Peyer's patch (tissue), 4 donors: ENCODE measurements around the gene MAN1C1.

ENCODE experiments used
- CTCF ChIP-seq, 6 experiments: fragments of 450-650 bp in 4 of 6; fragments of 200-600 bp in 2 of 6; sonication (generic) in 1 of 6; IDR thresholded peaks; one replicate each; pipeline ENCODE4 v1.5.1; 2017 to 2019; ENCODE audit warnings: antibody characterized with exemption in 6 of 6, mild to moderate bottlenecking in 3 of 6, moderate library complexity in 1 of 6
- POLR2A ChIP-seq, 2 donors: fragments of 450-650 bp; IDR thresholded peaks; one replicate each; pipeline ENCODE4 v1.5.1; 2017; ENCODE audit warnings: antibody characterized with exemption in 2 of 2, mild to moderate bottlenecking in 2 of 2, moderate library complexity in 2 of 2

- no peak for TF ChIP-seq POLR2A (IDR thresholded peaks at IDR 0.05)
- TF ChIP-seq CTCF (IDR thresholded peaks at IDR 0.05): no peak
These were observed 22.7 kb upstream of the MAN1C1 start for GRCh38 chr1:25593861-25594260.
